Measurements from ENCODE around the gene LSP1. TPM values are rescaled to one million over a fixed set of nuclear protein-coding genes. Genes with fewer than 3 reads are reported as not detected.

The LSP1 gene
- total RNA-seq, 1 donor from 2014 or later: not detected

- DNase-seq: no peak
Measured at GRCh38 chr11:1919391-1920127, 66.7 kb downstream of the LSP1 start, which contains the start of gene TNNT3. TNNT3 (plus strand) TSS chr11:1919703; CDS start chr11:1922875, 3,172 bp downstream.

- DNase-seq: no peak
Measured at GRCh38 chr11:1920128-1920908, 67.4 kb downstream of the LSP1 start.

GRCh38 chr11:1920909-1921573 lies 68.2 kb downstream of the LSP1 start:
- no peak for DNase-seq

- DNase-seq: peak; percentile 47
Measured at GRCh38 chr11:1921574-1922141, 68.8 kb downstream of the LSP1 start.

- no peak for DNase-seq
Measured at GRCh38 chr11:1922481-1923081, 69.7 kb downstream of the LSP1 start.

- no peak for DNase-seq
Measured at GRCh38 chr11:1923201-1923956, 70.5 kb downstream of the LSP1 start.

GRCh38 chr11:1924181-1924580 lies 71.3 kb downstream of the LSP1 start:
- no peak for DNase-seq

- DNase-seq: no peak
Measured at GRCh38 chr11:1924646-1925372, 71.9 kb downstream of the LSP1 start.

GRCh38 chr11:1925373-1926155 lies 72.7 kb downstream of the LSP1 start:
- DNase-seq: no peak

- DNase-seq: no peak
Measured at GRCh38 chr11:1926156-1927025, 73.5 kb downstream of the LSP1 start.

GRCh38 chr11:1927026-1927847 lies 74.4 kb downstream of the LSP1 start:
- no peak for DNase-seq

GRCh38 chr11:1927848-1928469 lies 75.1 kb downstream of the LSP1 start:
- no peak for DNase-seq

GRCh38 chr11:1928470-1928890 lies 75.6 kb downstream of the LSP1 start:
- DNase-seq: no peak

GRCh38 chr11:1928891-1929541 lies 76.1 kb downstream of the LSP1 start:
- no peak for DNase-seq

GRCh38 chr11:1929621-1930461 lies 77.0 kb downstream of the LSP1 start:
- DNase-seq: no peak

- DNase-seq: no peak
Measured at GRCh38 chr11:1930462-1930830, 77.6 kb downstream of the LSP1 start.
